Activated CD4-positive, alpha-beta T cell treated with anti-CD3 and anti-CD28 coated beads for 24 hours (primary cell): ENCODE results near the gene TMSB4Y.

Experiments used
- DNase-seq, 2 donors: peaks; one replicate each; pipeline ENCODE4 v3.0.0-alpha.2; 2020; ENCODE audit warnings: low read depth in 2 of 2

Gene TMSB4Y

DNA sequence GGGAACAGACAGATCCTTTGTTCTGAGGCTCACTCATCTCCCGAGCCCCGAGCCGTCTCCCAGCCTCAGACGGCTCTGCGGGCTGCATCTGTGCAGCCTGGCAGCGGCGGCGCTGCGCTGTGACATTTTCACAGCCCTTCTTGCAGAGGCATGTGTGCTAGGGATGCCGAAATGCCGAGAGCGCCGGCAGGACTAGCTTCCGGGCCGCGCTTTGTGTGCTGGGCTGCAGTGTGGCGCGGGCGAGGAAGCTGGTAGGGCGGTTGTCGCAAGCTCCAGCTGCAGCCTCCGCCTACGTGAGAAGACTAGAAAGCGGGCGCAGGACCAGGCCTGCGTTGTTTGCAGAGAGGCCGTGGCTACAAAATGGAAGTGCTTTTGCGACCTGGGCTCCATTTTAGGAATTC is at the start of gene TMSB4Y:
Gene TMSB4Y, plus strand, starts transcription at position 332 of the 401 bp plus-strand sequence.
- peak in 1 of 2 donors; percentile 48 for DNase-seq

DNA sequence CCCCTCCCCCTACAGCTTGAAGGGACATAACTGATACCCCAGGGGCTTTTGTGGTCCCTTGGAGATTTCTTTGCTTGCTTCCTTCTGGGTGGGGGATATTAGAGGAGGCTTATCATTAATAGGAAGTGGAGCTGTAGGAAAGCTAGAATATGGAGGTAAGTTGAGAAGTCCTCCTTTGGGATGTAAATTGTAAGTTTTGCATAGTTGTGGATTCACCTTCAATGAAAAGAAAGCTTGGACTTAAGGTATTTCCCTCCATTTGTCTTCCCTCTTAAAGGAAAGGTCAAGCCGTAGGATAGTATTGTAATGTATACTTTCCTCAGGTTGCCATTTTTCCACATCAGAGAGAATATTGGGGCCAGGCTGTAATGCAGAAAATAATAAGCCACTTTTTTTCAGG is 39.5 kb upstream of the TMSB4Y start:
- no peak for DNase-seq

DNA sequence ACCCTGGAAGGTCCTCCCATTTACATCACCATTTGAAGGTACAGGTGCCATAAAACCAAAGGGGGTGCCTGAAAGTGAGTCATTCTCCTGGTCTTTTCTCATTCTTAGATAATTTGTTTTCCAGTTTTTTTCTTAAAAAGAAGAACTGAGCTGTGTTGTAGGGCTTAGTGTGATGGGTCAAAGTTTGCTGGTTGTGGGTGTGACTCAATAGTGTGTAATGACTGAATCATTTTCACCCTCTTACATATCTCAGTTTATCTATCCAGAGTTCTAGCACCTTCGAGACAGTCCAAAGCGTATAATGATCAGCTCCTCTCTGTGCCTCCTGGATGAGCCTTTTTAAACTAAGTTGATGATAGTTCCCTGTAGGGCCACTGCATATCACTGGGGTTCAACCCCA is 32.6 kb upstream of the TMSB4Y start:
- DNase-seq, result no peak

DNA sequence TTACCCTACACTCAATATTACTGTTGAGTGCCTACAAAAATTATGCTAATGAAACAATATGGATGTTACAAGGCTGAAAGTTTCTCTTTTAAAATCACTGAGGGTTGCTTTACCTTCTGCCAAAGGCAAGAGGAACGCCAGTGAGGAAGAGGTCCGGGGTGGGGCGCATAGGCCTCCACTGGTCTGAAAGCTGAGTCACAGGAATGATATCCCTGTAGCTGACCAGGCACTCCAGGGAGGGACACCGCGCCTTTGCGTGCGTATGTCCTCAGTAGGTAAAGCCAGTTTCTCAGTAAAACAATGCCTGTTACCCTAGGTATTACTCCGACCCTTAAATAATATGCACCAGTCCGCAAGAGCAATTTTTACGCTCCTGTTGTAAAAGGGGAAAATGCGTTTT is 1.4 kb upstream of the TMSB4Y start:
- no peak for DNase-seq

DNA sequence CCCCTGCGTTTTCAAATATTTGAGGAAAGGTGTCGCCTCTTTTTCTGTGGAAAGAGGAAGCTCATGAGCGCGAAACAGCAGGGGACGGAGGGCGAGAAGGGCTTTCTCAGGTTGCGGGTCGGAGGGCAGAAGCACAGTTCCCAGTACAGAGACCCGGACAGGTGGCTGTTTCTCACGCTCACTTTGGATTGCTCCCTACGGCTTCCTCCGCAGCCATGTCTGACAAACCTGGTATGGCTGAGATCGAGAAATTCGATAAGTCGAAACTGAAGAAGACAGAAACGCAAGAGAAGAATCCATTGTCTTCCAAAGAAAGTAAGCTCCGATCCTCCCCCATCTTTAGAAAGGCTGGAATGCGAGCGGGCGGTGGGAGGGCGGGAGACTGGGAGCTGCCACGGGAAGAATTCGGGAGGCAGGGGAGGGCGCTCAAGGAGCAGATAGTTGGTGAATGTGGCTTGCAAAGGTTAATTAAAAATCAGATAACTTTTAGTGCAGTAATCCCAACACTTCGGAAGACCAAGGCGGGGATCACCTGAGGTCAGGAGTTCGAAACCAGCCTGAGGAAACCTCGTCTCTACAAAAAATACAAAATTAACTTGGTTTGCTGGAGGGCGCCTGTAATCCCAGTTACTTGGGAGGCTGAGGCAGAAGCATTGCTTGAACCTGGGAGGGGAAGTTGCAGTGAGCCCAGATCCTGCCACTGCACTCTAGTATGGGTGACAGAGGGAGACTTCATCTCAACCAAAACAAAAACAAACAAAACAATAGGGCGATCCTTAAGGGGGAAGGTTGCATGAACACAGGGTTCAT is 627 bp downstream of the TMSB4Y start:
- DNase-seq, result no peak

DNA sequence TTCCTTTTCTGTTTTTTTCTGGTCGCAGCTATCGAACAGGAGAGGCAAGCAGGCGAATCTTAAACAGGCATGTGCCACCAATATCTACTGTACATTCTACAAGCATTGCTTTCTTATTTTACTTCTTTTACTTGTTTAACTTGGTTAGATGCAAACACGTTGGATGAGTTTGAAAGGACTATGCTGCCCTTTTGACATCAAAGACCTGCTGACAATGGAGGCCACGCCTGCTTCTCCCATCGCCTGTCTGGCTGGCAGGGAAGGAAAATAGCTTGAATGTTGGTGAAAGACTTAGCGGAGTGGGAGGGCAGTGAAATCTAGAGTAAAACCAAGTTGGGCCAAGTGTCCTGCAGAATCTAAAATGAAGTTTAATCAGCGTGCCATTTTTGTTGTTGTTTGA is 1.5 kb downstream of the TMSB4Y start:
- DNase-seq, result no peak

DNA sequence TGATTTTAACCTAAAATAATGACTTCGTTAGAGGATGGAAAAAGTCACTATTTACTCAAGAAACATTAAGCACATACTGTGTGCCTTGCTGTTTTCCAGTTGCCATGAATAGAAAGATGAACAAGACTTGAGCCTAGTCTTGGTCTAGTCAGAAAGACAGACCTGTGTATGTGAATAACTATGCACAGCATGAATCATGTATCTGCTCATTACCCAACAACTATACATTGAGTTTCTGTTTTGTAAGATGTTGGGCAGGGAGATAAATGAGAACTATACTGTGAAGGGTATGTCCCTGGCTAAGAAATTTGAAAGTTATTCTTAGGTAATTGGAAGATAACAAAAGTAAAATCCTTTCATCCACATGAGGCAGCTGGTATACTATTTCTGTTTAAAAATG is 4.3 kb downstream of the TMSB4Y start:
- DNase-seq, result no peak

DNA sequence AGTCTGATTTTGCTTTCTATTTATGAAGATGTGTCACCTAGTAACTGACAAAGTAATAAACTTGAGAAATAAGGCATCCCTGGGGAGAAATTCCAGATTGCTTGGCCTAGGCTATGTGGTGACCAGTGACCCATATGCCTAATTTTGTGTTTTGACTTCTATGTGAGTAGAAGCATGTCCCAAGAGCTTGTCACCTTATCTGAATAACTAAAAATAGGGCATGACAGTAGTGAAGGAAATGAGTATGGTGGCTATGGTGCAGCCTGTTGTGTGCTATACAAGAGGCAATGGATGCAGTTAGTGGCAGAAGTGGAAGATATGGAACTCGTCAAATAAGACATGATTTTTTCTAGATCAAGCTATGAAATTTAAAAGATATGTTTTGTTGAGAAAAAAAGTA is 15.3 kb downstream of the TMSB4Y start:
- DNase-seq, result no peak

DNA sequence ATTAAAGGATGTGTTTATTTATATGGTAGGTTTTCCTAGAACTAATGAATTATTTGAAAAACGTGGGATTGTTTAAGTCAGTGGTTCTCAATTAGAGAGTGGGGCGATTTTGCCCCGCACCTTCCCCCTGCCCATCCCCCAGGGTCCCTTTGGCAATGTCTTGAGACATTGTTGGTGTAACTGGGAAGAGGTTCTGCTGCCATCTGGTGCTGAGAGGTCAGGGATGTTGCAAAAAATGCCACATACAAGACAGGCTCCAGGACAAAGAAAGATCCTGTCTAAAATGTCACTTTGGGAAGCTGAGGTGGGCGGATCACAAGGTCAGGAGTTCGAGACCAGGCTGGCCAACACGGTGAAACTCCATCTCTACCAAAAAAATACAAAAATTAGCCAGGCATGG is 25.8 kb downstream of the TMSB4Y start:
- no peak for DNase-seq

DNA sequence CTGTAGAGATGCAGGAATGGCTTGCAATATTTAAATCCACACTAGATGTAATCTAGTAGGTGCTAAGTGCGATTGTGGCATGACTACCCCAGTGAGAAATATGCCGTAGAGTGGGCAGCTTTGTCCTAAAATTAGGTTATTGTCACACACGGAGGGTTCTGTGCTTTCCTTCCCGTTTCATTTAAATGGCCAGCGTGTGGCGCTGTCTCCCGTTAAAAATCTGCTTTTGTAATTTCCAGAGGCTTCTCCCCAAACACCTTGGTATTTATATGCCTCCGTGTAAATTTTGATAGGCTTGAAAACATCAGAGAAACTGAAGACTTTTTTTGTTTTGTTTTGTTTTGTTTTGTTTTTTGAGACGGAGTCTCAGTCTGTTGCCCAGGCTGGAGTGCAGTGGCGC is 34.9 kb downstream of the TMSB4Y start:
- no peak for DNase-seq

DNA sequence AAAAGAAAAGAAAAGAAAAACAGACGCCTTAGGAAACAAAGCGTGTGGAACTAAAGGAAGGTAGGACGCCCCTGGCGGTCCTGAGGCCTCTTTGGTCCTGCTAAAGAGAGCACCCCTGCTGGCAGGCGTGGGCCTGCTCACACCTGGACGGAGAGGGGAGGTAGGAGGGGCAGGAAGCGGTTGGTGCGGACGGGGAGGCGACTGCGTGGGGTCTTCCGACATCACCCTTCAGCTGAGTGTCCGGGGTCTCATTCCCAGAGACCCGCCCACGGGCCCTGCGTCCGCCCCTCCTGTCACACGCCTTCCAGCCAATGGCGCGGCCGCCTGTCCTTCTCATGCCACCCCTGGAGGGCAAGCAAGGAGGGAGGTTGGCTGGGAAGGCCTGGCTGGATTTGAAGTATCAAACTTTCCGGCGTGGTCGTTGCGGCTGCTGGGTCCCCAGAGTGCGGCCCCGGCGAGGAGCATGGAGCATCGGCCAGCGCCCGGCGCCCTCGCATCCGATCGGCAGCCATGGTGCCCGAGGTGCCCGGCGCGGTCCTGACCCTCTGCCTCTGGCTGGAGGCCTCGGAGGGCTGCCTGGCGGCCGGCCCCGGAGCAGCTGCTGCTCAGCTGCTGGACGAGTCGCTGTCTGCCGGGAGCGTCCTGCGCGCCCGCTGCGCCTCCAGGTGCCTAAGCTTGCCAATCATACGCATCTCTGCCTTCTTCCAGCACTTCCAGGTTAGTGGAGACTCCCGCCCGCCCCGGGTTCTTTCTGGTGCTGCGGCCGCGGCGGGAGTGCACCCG is 47.8 kb downstream of the TMSB4Y start:
- no peak for DNase-seq

DNA sequence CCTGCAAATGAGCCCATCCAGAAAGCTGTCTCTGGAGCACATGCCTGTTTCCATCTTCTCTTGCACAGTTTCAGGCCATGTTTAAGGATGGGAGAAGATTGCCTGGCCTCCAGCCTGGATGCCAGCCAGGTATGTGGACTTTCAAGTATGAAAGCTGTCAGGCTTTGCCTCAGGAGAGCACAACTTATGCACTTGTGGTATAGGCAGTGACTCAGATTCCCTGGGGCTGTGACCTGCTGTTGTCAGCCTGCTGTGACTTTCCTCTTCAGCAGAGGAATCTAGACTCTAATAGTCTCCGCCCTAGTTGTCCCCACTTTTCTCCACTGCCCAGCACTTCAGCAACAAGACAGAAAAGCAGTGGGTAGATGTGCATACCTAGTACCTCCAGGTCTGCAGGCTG is 51.0 kb downstream of the TMSB4Y start:
- DNase-seq, result no peak
